ENCODE results near the gene MTHFS. TPM values are rescaled to one million over a fixed set of nuclear protein-coding genes. Genes with fewer than 3 reads are reported as not detected.
A peak's percentile ranks its signal among the peaks of the same experiment; 100 is the strongest.

Gene MTHFS
- total RNA-seq, 1 donor from 2014 or later = 18.7 TPM

DNA sequence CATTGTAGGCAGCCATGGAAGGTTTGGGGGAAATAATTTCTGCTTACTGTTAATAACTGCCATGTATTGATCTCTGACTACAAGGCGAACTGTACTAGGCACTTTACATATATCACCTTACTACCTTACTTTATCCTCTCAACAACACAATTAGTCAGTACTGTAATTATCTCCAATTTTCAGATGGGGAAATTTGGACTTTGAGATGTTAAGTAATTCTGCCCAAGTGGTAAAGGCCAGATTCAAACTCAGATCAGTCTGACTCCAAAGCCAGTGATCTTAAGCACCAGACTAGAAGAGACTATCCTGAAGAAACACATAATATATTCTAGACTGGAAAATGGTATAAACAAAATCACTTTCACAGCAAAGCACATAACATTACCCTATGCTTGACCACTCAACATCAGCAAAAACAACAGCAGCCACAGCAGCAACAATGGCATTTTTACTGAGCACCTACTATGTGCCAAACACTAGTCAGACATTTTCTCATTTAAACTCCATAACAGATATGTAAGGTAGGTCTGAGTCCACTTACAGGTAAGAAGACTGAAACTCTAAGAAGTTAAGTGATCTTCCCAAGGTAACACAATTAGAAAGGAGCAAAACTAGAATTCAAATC lies 13.1 kb downstream of the MTHFS start:
- intact Hi-C loops (cut with DNase I) = no loop called here
- ATAC-seq (no peak), DNase-seq (ENCODE audit: low spot score) (no peak)

DNA sequence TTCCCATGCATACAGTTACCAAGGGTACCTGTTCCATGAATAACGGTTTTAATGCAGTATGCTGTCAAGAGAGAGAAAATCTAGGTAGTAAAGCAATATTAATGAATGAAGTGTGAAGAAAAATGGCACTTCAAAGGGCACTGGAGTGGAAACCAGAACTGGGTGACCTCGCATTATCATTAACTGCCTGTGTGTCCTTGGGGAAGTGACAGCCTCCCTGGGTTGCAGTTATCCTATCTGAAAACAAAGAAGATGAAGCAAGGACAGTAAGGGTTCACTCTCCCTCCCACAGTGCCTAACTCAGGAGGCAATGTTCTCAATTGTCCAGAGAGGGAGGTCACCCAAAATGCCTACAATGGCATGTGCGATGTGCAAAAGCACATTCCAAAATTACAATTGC lies 15.1 kb downstream of the MTHFS start:
- ATAC-seq (no peak), DNase-seq (ENCODE audit: low spot score) (no peak)
- intact Hi-C loops (cut with DNase I) = no loop called here

DNA sequence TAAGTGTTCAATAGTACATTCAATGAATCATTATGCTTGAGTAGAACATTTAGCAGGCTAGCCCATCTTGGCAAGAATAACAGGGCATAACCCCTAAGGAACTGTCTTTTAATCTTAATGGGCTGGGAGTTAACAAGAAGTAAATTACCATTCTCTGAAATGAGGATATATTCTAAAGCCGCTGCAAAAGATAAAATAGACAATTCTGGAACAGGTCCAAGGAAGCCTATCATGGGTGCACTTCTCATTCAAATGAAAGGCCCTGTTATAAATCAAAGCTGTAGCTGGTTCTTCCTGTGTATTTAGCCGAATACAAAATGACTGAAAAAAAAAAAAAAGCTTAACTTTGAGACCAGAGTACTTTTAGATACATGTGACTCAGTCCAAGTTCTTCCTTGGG lies 15.6 kb downstream of the MTHFS start:
- ATAC-seq = no peak
- intact Hi-C loops (cut with DNase I) = no loop called here

DNA sequence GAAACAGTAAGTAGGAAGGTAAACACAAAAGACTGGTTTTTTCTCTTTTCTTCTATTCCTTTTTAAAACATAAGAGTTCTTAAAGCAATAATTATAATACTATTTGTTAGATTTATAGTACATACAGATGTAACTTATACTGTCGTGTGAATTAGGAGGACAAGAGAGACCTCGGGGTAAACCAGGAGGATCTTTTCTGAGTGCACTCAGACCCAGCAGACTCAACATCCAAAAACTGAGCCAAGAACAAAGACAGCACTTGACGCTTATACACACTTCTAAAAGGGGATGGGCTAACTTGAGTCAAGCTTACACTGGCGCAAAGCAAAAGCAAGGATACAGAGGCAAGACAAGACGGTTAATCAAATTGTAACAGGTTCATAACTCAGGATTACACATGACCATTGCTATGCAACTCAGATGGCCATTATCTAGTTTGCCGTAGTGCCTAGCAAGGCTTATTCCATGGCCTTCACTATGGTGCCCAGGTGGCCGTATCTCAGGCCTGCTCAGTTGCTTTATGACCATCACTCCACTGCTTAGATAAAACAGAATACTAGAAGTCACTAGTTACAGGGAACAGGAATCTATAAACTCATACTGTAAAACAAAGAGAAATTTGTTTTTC lies 18.6 kb downstream of the MTHFS start:
- intact Hi-C loops (cut with DNase I) = no loop called here
- DNase-seq (ENCODE audit: low spot score) (no peak), ATAC-seq (no peak)

More for the DNA sequence above, 15.6 kb downstream of the MTHFS start:
- no peak for DNase-seq (ENCODE audit: low spot score)

DNA sequence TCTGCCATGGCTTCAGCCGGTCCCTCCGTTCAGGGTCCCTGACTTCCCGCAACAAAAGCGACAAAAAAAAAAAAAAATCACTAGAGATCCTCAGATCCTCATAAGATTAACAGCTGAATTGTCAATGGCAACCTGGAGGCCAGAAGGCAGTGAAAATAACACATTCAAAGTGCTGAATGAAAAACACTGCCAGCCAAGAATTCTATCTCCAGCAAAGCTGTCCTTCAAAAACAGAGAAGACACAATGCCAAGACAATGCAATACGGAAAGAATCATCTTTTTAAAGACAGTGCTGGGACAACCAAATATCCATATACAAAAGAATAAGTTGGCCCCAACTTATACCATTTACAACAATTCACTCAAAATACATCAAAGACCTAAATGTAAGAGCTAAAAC lies 21.6 kb downstream of the MTHFS start:
- ATAC-seq (no peak), DNase-seq (ENCODE audit: low spot score) (no peak)
- intact Hi-C loops (cut with DNase I) = no loop called here

DNA sequence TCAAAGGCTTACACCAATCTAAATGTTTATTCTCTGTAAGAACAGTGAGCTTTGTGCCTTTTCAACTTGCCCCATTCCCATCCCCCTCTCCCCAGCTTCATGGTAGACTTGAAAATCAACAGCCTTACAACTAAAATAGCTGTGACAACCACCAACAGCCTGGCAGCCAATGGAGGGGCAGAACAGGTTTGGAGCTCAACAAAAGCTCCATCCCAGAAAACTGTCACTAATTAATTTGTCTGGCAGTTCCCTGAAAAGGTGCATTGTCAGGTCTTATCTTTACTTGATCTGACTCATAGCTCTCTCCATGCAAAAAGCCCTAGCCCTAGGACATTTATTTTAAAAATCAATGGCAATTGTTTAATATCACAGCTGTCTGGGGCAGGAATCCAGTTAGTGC lies 22.6 kb downstream of the MTHFS start:
- no peak for ATAC-seq
- no peak for DNase-seq (ENCODE audit: low spot score)
- intact Hi-C loops (cut with DNase I) = no loop called here

DNA sequence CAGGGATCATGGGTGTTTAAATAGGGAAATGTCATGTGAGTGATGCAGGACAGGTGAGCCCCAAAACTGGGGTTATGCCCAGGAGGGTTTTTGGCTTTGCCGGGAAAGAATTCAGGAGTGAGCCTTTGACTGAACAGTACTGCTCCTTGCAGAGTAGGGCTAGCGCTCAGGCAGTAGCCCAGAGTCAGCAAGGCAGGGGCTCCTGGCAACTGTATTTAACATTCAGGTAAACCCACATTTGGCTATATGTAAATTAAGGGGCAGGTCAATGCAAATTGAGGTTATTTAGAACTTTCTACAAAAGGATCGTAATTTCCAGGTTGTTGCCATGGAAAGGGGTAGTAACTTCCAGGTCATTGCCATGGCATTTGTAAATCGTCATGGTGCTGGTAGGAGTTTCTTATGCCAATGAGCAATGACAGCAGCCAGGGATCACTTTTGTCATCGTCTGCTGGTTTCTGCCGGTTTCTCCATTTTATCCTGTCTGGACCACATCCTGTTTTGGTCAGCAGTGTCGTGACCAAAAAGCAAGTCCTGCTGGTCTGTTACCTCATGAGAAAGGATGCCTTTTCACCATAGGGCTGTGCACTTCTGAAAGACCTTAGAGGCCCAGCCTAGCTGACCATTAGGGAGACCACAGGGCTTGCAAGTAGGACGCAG lies 24.3 kb downstream of the MTHFS start:
- intact Hi-C loops (cut with DNase I) = no loop called here
- no peak for DNase-seq (ENCODE audit: low spot score)
- no peak for ATAC-seq

DNA sequence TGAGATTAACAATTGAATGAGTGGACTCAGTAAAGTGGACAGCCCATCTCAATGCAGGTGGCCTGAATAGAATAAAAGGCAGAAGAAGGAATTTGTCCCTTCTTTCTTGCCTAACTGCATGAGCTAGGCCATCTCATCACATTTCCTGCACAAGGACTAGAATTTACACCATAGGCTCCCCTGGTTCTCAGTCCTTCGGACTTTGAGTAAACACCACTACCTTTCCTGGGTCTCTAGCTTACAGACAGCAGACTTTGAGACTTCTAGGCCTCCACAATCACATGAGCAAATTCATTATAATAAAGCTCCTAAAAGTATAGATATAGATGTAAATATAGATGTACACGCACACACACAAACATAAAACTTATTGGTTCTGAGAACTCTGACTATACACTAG lies 28.3 kb downstream of the MTHFS start:
- intact Hi-C loops (cut with DNase I) = no loop called here

DNA sequence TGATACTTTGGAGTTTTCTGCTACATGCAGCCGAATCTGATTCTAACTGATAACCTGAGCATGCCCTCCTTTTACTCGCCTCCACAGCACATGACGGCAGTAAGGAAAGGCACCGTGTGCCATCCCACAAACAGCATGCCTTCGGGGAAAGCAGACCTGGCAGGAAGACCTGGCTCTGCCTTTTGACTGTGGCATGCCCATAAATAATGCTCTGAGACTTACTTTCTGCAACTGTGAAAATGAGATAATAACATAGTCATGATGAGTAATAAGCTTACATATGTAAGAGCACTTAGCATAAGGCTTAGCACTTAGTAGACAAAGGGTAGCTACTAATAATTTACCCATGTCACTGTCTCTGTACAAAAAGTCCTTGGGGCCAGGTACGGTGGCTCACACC lies 32.9 kb downstream of the MTHFS start:
- intact Hi-C loops (cut with DNase I) = no loop called here
- DNase-seq (ENCODE audit: low spot score) (no peak), ATAC-seq (no peak)

More for the DNA sequence above, 28.3 kb downstream of the MTHFS start:
- ATAC-seq (no peak), DNase-seq (ENCODE audit: low spot score) (no peak)

DNA sequence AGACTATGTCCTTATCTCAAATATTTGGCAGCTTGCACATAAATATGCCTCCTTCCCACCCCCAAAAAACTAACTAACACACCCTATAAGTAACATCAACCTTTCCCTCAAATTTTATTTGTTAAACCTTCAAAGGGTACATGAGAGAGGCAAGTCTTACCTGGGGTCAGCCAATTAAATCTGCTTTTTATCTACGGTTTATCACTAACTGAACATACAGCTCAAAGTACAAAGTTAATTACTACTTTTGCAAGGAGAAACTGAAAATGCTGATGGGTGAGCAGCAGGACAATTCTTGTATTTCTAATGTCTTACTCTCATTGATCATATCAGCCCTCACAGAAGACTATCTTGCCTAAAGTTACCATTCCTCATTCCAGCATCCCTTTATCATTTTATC lies 34.6 kb downstream of the MTHFS start:
- intact Hi-C loops (cut with DNase I) = no loop called here
- ATAC-seq (no peak), DNase-seq (ENCODE audit: low spot score) (no peak)

DNA sequence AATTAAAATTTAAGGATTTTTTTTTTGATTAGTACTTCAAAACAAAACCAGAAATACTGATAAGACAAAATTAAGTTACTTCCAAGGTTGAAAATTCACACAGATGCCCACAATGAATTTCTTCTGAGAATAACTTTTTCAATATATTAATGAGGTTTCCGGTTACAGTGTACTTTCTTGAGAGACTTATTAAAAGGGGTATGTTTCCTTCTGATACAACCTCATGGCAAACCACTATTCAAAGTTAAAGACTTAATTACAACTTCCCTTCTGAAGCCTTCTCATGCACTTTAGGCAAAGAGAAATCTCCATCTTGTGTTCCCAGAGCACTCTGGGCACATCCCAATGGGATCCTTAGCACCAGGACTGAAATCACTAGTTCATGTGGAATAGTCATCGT lies 36.2 kb downstream of the MTHFS start:
- DNase-seq (ENCODE audit: low spot score) = no peak
- ATAC-seq = no peak
- intact Hi-C loops (cut with DNase I) = no loop called here

DNA sequence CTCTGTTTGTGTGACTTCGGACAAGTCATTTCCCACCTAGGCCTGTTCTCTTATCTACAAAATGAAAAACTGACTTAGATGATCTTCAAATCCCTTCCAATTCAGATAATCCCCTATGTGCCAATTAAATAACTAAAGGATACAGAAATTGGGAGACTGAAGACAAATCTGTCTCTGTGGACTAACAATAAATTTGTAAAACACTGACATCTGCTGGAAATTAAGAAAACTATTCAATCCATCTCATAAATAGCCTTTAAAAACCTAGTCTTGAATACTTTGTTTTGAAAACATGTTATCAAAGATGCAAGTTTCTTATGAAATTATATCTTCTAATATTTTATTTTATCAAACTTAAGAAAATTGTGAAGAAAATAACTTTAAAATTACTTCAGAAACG lies 38.3 kb downstream of the MTHFS start:
- intact Hi-C loops (cut with DNase I) = no loop called here
- no peak for ATAC-seq
- DNase-seq (ENCODE audit: low spot score) = no peak

DNA sequence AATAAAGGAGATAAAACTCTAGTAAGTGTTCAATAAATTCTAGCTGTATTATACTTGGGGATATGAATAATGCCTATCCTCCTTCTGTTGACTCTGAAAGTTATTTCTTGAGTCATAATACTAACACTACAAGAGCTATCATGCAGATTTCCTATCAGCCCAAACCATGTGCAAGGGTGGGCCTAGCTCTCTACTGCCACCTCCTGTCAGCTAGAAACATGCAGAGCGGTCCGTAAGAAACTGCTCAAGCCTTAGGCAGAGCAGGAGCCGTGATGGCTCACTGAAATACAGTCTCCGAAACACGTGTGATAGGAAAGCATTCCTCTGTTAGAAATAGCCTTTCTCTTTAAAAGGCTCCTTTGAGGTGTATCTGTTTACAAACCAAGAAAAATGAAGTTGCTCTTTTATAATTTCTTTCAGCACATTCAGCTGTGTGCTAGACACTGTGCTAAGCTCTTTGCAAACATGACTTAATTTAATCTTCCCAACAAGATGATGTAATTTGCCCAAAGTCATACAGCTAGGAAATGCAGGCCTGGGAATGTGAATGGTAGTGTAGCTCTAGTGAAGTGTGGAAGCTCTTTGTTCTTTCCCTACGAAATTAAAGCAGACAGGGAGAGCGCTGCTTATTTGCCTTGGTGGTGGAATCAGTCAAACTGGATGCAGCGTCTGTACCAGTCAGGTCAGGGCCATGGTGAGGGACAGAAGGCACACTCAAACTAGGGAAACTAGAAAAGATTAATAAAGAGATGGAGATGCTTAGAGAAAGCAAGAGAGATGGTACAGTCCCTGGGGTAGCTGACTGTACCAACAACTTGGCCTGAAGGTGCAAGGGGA lies 43.1 kb downstream of the MTHFS start:
- peak; percentile 91 for ATAC-seq
- intact Hi-C loops (cut with DNase I) = no loop called here
- peak; percentile 72 for DNase-seq (ENCODE audit: low spot score)

DNA sequence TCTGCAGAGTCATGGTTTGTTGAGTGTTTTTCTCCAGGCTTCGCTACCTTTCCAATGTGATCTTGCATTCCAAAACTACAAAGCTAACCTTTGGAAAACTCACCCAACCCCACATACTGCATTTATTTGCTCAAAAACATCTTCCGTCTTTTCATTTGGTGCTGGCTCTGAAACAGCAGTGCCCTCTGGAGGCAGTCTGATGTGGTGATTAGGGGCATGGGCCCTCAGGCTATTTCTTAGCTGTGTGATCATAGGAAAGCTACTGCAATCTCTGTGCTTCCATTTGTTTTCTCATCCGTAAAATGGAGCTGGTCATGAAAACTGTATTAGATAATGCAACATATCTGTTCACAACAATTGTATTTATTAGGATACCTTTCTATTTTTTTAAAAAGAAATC lies 47.0 kb downstream of the MTHFS start:
- DNase-seq (ENCODE audit: low spot score) = no peak
- intact Hi-C loops (cut with DNase I) = no loop called here
- no peak for ATAC-seq

DNA sequence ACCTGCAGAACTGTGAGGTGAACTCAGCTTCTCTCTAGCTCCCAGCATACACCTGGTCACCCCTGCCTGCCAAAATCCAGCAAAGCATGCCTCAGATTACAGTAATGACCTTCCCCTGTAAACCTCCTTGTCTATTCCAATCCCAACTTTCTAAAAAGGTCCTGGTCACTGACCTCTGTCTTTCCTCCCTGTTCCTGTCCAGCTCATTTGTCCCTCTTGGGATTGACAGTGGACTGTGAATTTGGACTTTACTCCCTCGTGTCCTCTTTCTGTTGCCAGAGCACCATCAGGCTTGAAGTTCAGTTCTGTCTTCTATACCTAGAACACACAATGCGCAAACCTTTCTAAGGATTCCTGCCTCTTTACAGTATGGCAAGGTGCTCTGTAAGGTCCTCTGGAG lies 50.3 kb downstream of the MTHFS start:
- intact Hi-C loops (cut with DNase I) = no loop called here
- DNase-seq (ENCODE audit: low spot score) (no peak), ATAC-seq (no peak)

DNA sequence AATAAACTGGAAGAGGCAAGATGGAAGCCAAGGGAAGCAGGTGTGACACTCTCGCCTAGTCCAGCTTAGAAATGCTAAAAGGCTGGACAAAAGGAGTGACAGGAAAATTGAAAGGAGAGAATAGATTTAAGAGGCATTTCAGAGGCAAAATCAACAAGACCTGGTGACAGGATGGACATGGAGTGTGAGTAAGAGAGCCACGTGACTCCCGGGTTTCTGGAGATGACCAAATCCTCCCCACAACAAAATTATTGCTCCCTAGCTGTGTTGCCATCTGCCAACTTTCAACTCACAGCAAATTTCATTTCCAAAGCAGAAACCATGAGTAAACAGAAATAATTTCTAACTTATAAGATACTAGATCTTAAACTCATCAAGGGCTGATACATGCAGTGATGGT lies 52.6 kb downstream of the MTHFS start:
- intact Hi-C loops (cut with DNase I) = no loop called here
- DNase-seq (ENCODE audit: low spot score) = no peak
- no peak for ATAC-seq

DNA sequence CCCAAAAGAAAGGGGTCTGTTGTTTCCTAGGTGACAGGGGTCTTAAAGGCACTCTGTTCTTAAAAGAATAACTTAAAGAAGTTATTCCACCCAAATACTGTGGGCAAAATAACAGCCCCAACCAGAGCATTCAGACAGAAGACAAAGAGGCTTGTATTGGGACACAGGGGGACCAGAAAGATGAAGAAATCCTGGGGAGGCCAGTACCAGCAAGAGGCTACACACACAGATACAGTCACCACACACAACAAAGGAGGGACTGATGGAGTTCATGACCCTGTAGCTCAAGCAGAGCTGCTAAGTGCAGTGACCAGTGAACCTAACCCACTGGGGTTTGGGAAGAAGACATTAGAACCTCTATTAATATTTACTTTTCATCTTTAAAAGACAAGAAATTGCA lies 59.0 kb downstream of the MTHFS start:
- intact Hi-C loops (cut with DNase I) = no loop called here

DNA sequence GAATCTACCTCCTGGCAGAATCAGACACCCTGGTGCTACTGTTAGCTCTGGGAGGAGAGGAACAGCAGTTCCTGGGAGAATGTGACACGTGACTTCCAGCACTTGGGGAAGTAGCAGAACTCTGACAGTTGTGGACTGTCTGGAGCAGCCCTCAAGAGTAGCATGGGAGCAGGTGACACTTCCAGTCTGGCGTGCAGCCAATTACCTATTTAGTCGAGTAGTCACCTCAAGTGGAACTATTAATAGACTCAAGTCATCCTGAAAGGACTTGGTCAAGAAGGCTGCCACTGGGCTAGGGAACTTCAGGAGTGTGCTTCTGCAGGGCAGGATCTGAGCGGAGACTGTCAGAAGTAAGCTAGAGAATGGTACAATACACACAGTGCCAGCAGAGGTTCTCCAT lies 62.3 kb downstream of the MTHFS start:
- DNase-seq (ENCODE audit: low spot score) (no peak), ATAC-seq (no peak)
- intact Hi-C loops (cut with DNase I) = no loop called here

More for the DNA sequence above, 59.0 kb downstream of the MTHFS start:
- DNase-seq (ENCODE audit: low spot score) = no peak
- no peak for ATAC-seq

DNA sequence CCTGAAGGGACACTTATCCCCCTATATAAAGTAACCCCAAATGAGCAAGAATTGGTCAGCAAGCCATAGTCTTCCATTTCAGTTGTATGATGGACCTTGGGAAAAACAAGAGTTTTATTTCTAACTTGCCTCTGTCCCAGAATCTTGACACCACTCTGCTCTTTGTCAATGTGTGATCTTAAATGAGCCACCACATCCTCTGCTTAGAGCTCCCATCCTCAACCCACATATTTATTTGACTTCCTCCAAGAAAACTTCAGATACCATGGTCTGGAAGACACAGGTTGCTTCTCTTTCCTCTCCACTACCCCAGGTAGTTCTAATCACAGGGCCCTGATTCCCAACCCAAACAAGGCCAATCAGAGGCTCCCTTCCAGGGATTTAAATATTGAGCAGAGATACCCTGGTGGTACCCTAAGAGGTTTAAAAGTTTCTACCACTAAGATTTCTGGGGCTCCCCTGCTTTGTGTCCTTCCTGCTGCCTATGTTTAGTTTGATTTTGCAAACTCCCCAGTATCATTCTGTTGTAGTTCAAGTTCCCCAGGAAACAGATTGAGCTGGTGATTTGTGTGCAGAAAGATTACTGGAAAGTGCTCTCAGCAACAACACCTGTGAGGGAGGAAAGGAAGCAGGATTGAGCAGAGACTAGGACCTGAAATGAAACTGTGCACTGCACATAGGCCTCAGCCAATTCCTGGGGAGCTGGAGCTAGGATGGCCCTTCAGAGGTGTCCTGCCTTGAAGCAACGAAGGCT lies 64.3 kb downstream of the MTHFS start:
- ATAC-seq = no peak
- intact Hi-C loops (cut with DNase I) = no loop called here
- DNase-seq (ENCODE audit: low spot score) = no peak

All from sciatic nerve (tissue), 2 donors.